H1 (cell line): ENCODE results near the gene SLC7A10. TPM values are rescaled to one million over a fixed set of nuclear protein-coding genes. Genes with fewer than 3 reads are reported as not detected.

Experiments used
- MAX ChIP-seq: IDR thresholded peaks from 2 replicates; pipeline ENCODE4 v1.6.1; 2012; ENCODE audit warnings: inconsistent platforms
- RXRA ChIP-seq: IDR thresholded peaks from 2 replicates; pipeline ENCODE4 v1.6.1; 2011; ENCODE audit warnings: low read depth, mild to moderate bottlenecking, low read length, moderate library complexity; ENCODE audit not compliant: insufficient read depth
- TCF12 ChIP-seq: IDR thresholded peaks from 2 replicates; pipeline ENCODE4 v1.6.1; 2011; ENCODE audit warnings: low read depth, mild to moderate bottlenecking, low read length
- polyA plus RNA-seq, 7 experiments: library from polyadenylated mRNA; depleted of rRNA in 3 of 7; stranded (reverse) in 5 of 7; unstranded in 2 of 7; fragments of >200 nt in 5 of 7; fragments of 200-250 nt in 2 of 7; gene quantifications; 1 replicate in 5 of 7; 2 replicates in 1 of 7; 4 replicates in 1 of 7; pipeline versions ENCODE4 v1.2.1 to v1.2.3, GENCODE V29; 2011 to 2013; ENCODE audit warnings: missing spikeins in 2 of 7, mixed read lengths in 2 of 7
- total RNA-seq: library from RNA; stranded (reverse); fragmentation: NEBNext Ultra II Directional; extraction: Animal tissue kit (Norgen Biotek cat#: 25700); gene quantifications from 2 replicates; pipeline ENCODE4 v1.2.1, GENCODE V29; 2021

SLC7A10 gene
- total and polyA plus RNA-seq, 2 of the 8 experiments (the other 6 are each of a cell fraction or from before 2014, with no cell fraction given) = 3.7 to 7.1 TPM

GRCh38 chr19:33231511-33231910, 5.9 kb upstream of the SLC7A10 start (continued):
- TF ChIP-seq MAX (no peak), TCF12 (no peak), RXRA (no peak)
